Measurements from ENCODE around the gene SEC31A. TPM values are rescaled to one million over a fixed set of nuclear protein-coding genes. Genes with fewer than 3 reads are reported as not detected.

SEC31A gene
- total RNA-seq, 3 donors from 2014 or later, result 186 to 234 (median 231) TPM

DNA sequence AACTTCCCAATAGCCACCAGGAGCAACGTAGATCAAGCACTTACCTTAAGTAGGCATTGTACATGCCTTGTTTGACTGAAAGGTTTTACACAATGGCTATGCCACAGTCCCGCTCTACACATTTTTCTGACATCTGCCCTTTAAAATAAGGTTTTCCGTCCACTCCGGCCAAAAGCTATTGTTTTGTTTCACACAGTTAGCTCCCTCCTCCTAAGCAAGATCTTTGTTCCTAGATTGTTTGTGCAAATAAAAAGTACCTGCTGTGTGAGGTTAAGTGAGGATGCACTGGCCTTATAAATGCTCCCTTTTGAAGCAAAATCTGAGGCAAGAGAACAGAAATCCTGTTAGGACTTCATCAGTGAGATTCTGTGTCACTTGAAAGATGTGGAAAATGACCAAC, 104.1 kb downstream of the SEC31A start:
- Histone ChIP-seq H3K4me3 (no peak overlapping the region), H3K36me3 (no peaks in the 10 kb centered on the region), H3K4me1 (no peaks in the 10 kb centered on the region), H3K9me3 (no peaks in the 10 kb centered on the region), H3K27ac (no peak overlapping the region), H3K27me3 (no peaks in the 10 kb centered on the region)
- intact Hi-C loops (cut with DNase I; ENCODE audit: low total_unique reads), result no loop called here
- TF ChIP-seq POLR2AphosphoS5 (IDR thresholded peaks at IDR 0.05), result no peak
- no peak for TF ChIP-seq POLR2A (IDR thresholded peaks at IDR 0.05)
- TF ChIP-seq, protein P1, sequence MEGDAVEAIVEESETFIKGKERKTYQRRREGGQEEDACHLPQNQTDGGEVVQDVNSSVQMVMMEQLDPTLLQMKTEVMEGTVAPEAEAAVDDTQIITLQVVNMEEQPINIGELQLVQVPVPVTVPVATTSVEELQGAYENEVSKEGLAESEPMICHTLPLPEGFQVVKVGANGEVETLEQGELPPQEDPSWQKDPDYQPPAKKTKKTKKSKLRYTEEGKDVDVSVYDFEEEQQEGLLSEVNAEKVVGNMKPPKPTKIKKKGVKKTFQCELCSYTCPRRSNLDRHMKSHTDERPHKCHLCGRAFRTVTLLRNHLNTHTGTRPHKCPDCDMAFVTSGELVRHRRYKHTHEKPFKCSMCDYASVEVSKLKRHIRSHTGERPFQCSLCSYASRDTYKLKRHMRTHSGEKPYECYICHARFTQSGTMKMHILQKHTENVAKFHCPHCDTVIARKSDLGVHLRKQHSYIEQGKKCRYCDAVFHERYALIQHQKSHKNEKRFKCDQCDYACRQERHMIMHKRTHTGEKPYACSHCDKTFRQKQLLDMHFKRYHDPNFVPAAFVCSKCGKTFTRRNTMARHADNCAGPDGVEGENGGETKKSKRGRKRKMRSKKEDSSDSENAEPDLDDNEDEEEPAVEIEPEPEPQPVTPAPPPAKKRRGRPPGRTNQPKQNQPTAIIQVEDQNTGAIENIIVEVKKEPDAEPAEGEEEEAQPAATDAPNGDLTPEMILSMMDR (IDR thresholded peaks at IDR 0.05), result no peak
- no peak for DNase-seq (ENCODE audit: low spot score in 2 of 2)

DNA sequence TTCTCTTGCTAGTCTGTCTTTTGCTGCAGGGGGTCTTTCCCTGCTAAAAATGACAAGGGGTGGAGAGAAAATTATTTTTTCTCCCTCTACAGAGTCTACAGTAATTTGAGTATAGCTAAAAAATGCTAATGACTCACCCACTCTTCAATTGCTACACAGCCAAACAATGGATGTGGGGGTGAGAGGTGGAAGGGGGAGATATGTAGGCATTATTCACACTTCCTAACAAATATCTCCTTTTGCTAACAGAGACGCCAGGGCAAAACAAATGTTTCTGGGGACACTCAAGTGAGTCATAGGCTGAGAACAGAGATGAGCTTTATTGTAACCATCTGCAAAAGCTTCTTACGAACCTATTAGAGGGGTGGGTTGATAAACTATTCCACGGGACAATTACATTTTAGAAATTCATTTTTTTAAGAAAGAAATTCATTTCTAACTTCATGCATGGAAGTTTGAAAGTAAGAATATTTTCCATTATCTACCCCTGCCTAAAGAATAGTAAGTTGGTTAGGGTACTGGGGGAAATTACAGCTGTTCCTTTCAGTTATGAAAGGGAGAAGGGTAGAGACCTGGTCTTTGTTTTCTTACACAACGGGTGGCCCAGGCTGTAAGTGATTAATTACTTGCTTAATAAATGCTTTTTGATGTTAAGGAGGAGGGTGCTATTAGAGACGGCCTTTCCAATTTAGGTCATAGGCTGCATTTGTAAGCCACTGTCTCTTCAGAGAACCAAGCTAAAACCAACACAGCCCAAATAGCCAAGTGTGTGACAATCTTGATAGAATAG, 105.1 kb downstream of the SEC31A start:
- no peaks in the 10 kb centered on the region for H3K4me1 ChIP-seq
- H3K27ac ChIP-seq, result no peak overlapping the region
- H3K27me3 ChIP-seq, result no peaks in the 10 kb centered on the region
- no peaks in the 10 kb centered on the region for H3K9me3 ChIP-seq
- no peak overlapping the region for H3K4me3 ChIP-seq
- intact Hi-C loops (cut with DNase I; ENCODE audit: low total_unique reads), result no loop called here
- no peaks in the 10 kb centered on the region for H3K36me3 ChIP-seq
- TF ChIP-seq, protein P1 (IDR thresholded peaks at IDR 0.05), result no peak
- TF ChIP-seq POLR2AphosphoS5 (IDR thresholded peaks at IDR 0.05) (no peak), POLR2A (IDR thresholded peaks at IDR 0.05) (no peak)
- no peak for DNase-seq (ENCODE audit: low spot score in 2 of 2)

DNA sequence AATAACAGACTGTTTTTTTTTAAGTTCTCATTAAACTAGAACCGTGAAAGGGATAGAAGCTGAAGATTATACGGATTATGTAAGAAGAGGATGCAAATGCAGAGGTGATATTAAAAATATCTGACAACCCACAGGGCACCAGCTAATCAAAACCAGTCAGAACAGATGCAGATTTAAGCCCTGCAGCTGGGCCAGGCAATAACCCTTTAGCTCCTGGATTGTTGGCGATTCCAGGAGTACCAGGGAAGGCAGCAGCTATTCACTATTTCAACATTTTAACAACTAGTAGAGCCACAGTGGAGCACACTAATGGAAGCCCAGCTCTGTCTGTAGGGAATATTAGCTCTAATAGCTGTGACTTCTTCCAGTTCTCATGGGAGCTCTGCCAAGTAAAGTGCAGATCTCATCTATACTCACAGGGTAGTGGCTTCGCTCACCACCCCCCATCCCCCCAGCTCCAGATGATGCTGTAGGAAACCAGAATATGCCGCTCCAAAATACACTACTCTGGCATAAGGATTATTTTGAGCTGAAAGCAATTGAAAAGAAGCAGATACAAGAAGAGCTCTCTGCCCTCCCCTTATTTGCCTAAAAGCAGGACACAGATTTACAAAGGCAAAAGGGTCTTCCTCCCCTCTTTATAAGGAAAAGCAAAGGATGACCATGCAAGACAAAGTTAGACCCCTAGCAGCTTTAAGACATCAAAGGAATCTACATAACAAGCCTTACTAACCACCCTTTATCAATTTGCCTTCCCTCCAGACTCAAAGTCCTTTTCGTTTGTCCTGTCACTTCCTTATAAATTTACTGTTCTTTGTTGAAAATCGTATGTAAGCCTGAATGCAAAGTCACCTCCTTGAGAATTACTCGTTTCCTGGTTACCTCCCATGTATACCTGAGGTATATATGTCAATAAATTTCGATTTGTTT, 106.0 kb downstream of the SEC31A start:
- H3K27ac ChIP-seq, result no peak overlapping the region
- H3K9me3 ChIP-seq, result no peaks in the 10 kb centered on the region
- intact Hi-C loops (cut with DNase I; ENCODE audit: low total_unique reads), result no loop called here
- TF ChIP-seq POLR2AphosphoS5 (IDR thresholded peaks at IDR 0.05) (no peak), POLR2A (IDR thresholded peaks at IDR 0.05) (no peak)
- TF ChIP-seq, protein P1 (IDR thresholded peaks at IDR 0.05), result no peak
- H3K4me1 ChIP-seq, result no peaks in the 10 kb centered on the region
- H3K4me3 ChIP-seq, result no peak overlapping the region
- H3K36me3 ChIP-seq, result no peaks in the 10 kb centered on the region
- no peak for DNase-seq (ENCODE audit: low spot score in 2 of 2)
- H3K27me3 ChIP-seq, result no peaks in the 10 kb centered on the region

DNA sequence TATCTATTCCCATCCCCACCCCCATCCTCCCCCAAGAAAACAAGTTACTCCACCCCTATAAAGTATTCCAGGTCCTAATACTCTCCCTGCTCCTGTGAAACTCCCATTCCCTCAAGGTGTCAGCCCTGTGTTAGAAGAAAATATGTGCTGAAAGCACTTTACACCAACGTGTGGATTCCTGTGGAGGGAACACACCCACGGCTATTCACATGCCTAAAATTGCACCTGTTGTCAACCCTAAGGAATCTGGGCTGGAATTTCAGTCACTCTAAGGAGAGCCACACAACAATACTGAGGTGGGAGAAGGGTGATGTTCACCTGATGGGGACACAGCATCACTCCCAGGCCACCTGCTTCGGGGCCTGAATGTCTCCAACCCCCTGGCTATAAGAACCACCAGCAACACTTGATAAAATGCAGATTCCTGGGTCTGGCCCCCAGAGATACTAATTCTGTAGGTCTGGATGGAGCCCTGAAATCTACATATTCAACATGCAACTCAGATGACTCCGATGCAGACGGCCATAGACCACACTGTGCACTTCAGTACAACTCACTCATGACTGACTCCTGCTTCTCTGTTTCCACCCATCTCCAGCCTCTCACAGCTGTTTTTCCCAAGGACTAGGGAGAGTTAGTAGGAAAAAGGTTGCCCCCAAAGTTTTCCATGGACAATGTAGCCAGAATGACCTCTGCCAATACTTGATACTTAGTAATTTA, 108.2 kb downstream of the SEC31A start:
- intact Hi-C loops (cut with DNase I; ENCODE audit: low total_unique reads), result no loop called here
- no peaks in the 10 kb centered on the region for H3K9me3 ChIP-seq
- DNase-seq (ENCODE audit: low spot score in 2 of 2), result peak in 1 of 2 donors; percentile 38
- TF ChIP-seq POLR2A (IDR thresholded peaks at IDR 0.05) (no peak), POLR2AphosphoS5 (IDR thresholded peaks at IDR 0.05) (no peak)
- TF ChIP-seq, protein P1 (IDR thresholded peaks at IDR 0.05), result no peak
- H3K4me3 ChIP-seq, result no peak overlapping the region
- H3K27me3 ChIP-seq, result no peaks in the 10 kb centered on the region
- H3K36me3 ChIP-seq, result no peaks in the 10 kb centered on the region
- H3K4me1 ChIP-seq, result no peaks in the 10 kb centered on the region
- H3K27ac ChIP-seq, result peak overlapping the region in 1 of 2 donors; percentile 8

Measured in breast epithelium (tissue), 4 donors.